WTC11 (cell line): Measurements from ENCODE around the gene WNT11.

Source experiments
- JUN ChIP-seq: sonication (generic); formaldehyde crosslinking; IDR thresholded peaks from 2 replicates; pipeline ENCODE4 v1.8.0; 2023; ENCODE audit warnings: mild to moderate bottlenecking, missing genetic modification reagents
- TF ChIP-seq, protein P1 (sequence below): fragments of 200-600 bp; IDR thresholded peaks from 2 replicates; pipeline ENCODE4 v1.8.0; 2022; ENCODE audit warnings: antibody characterized with exemption

DNA sequence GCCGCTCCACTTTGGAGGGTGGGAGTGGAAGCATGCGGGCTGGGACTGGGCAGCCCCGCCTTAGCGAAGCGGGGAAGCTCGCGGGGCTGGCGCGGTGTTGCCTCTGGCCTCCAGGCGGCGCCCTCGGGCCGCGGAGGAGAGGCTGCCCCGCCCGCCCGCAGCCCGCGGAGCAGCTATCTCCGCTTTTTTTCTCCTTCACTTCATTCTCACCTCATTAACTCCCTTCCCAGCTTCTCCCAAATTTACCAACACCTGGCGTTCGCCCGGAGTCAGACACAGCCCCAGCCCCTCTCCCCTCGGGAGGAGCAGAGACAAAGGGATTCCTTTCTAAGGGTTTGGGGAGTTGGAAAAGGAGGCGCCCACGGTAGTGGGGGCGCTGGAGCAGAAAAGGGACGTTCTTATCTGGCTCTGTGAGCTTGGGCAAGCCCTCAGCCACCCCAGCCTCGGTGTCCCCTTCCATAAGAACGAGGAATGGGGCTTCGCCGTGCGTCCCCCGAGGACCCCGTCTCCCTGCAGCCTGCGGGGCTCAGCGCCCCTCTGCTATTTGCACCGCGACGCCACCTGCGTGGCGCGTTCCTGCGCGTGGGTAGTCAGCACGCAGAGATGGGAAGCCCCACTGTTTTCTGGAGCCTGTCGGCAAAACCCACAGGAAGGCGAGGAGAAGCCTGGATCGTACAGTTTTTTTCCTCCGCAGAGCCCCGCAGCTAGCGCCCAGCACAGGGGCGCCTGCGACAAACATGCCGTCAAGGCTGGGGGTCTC is 1.5 kb upstream of the WNT11 start:
- no peak for TF ChIP-seq JUN (CRISPR knock-in tag)
- TF ChIP-seq, protein P1, sequence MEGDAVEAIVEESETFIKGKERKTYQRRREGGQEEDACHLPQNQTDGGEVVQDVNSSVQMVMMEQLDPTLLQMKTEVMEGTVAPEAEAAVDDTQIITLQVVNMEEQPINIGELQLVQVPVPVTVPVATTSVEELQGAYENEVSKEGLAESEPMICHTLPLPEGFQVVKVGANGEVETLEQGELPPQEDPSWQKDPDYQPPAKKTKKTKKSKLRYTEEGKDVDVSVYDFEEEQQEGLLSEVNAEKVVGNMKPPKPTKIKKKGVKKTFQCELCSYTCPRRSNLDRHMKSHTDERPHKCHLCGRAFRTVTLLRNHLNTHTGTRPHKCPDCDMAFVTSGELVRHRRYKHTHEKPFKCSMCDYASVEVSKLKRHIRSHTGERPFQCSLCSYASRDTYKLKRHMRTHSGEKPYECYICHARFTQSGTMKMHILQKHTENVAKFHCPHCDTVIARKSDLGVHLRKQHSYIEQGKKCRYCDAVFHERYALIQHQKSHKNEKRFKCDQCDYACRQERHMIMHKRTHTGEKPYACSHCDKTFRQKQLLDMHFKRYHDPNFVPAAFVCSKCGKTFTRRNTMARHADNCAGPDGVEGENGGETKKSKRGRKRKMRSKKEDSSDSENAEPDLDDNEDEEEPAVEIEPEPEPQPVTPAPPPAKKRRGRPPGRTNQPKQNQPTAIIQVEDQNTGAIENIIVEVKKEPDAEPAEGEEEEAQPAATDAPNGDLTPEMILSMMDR, result peak; percentile 83
